Spleen (tissue), 11 donors: ENCODE data around the gene GPR18. TPM values are rescaled to one million over a fixed set of nuclear protein-coding genes. Genes with fewer than 3 reads are reported as not detected.

Experiments used
- DNase-seq: peaks from one replicate; pipeline ENCODE4 v3.0.0-alpha.2; 2020
- H3K27ac ChIP-seq, 8 donors: fragments of 200-600 bp; sonication (generic) in 7 of 8; 1 replicate in 4 of 8; 2 replicates in 4 of 8; pipeline versions ENCODE4 v1.5.0 to v1.8.0; 2016 to 2021; ENCODE audit warnings: inconsistent platforms in 4 of 8, mild to moderate bottlenecking in 4 of 8, moderate library complexity in 1 of 8
- H3K27me3 ChIP-seq, 7 donors: fragments of 200-600 bp; sonication (generic) in 6 of 7; replicated peaks in 1 of 7; 1 replicate in 4 of 7; 2 replicates in 3 of 7; pipeline versions ENCODE4 v1.5.0 to v1.8.0; 2016 to 2021; ENCODE audit warnings: inconsistent platforms in 3 of 7, mild to moderate bottlenecking in 1 of 7
- H3K36me3 ChIP-seq, 6 donors: fragments of 200-600 bp; sonication (generic) in 5 of 6; 1 replicate in 4 of 6; 2 replicates in 2 of 6; pipeline versions ENCODE4 v1.5.0 to v1.8.0; 2016 to 2021; ENCODE audit warnings: inconsistent platforms in 2 of 6
- H3K4me1 ChIP-seq, 6 donors: fragments of 200-600 bp; sonication (generic) in 5 of 6; 1 replicate in 3 of 6; 2 replicates in 3 of 6; pipeline versions ENCODE4 v1.5.0 to v1.8.0; 2016 to 2021; ENCODE audit warnings: inconsistent platforms in 3 of 6
- H3K4me3 ChIP-seq, 8 donors: fragments of 200-600 bp; sonication (generic) in 7 of 8; 1 replicate in 4 of 8; 2 replicates in 4 of 8; pipeline versions ENCODE4 v1.5.0 to v1.8.0; 2016 to 2021; ENCODE audit warnings: inconsistent platforms in 4 of 8, mild to moderate bottlenecking in 4 of 8, moderate library complexity in 2 of 8
- H3K9me3 ChIP-seq, 8 donors: fragments of 200-600 bp; sonication (generic) in 7 of 8; 1 replicate in 4 of 8; 2 replicates in 4 of 8; pipeline versions ENCODE4 v1.5.0 to v1.8.0; 2016 to 2021; ENCODE audit warnings: inconsistent platforms in 4 of 8
- POLR2A ChIP-seq, 3 donors: fragments of 450-650 bp; IDR thresholded peaks; one replicate each; pipeline ENCODE4 v1.5.1; 2017; ENCODE audit warnings: antibody characterized with exemption in 3 of 3, mild to moderate bottlenecking in 1 of 3
- POLR2AphosphoS5 ChIP-seq, 3 donors: sonication (generic); formaldehyde crosslinking; IDR thresholded peaks; one replicate each; pipeline ENCODE4 v1.5.1; 2017; ENCODE audit warnings: antibody characterized with exemption in 3 of 3
- WGBS, 5 donors: extraction: QIAGEN DNeasy Blood & Tissue Kit in 3 of 5; methylation state at CpG; one replicate each; pipeline versions ENCODE4 v1.1.5 to v1.1.7; 2013 to 2018; 5-methylcytosine and 5-hydroxymethylcytosine counted together
- intact Hi-C: fragments of 100-400 bp; cut with DNase I; formaldehyde crosslinking; loops from one replicate; pipeline ENCODE4 v1.15.0; 2023; ENCODE audit warnings: low total_unique reads
- polyA plus RNA-seq, 3 donors: library from polyadenylated mRNA; stranded (reverse); fragments of 200-250 nt; gene quantifications; one replicate each; pipeline ENCODE4 v1.2.1, GENCODE V29; 2013
- total RNA-seq, 7 donors: library from RNA; depleted of rRNA in 3 of 7; stranded (reverse); fragments of >200 nt in 3 of 7; fragmentation: NEBNext Ultra II Directional in 4 of 7; extraction: Animal tissue kit (Norgen Biotek cat#: 25700) in 4 of 7; gene quantifications; one replicate each; pipeline versions ENCODE4 v1.1.0 to v1.2.1, GENCODE V29; 2016 to 2021
- TF ChIP-seq, protein P1 (sequence below), 11 experiments: fragments of 200-600 bp in 7 of 11; fragments of 450-650 bp in 4 of 11; sonication (generic) in 4 of 11; IDR thresholded peaks in 8 of 11; conservative IDR thresholded peaks in 3 of 11; 1 replicate in 7 of 11; 2 replicates in 4 of 11; pipeline versions ENCODE4 v1.4.0 to v1.8.0; 2016 to 2021; ENCODE audit warnings: antibody characterized with exemption in 11 of 11, inconsistent platforms in 4 of 11, mild to moderate bottlenecking in 1 of 11
- donor health status: healthy with polysubstance abuse.
- donor health status: DM: no; HTN: no; CAD: no; lungs with moderate emphysema.
- donor health status: DM: no; HTN: no; CAD: no.
- donor health status: Bipolar disorder and iron deficiency.
- donor health status: healthy.
- donor health status: DM: no; HTN: no; CAD: no.
- donor health status: DM: yes; HTN: yes; CAD: no.

GPR18 gene
- total and polyA plus RNA-seq, 10 donors: 9.6 to 33.9 (median 16.8) TPM

DNA sequence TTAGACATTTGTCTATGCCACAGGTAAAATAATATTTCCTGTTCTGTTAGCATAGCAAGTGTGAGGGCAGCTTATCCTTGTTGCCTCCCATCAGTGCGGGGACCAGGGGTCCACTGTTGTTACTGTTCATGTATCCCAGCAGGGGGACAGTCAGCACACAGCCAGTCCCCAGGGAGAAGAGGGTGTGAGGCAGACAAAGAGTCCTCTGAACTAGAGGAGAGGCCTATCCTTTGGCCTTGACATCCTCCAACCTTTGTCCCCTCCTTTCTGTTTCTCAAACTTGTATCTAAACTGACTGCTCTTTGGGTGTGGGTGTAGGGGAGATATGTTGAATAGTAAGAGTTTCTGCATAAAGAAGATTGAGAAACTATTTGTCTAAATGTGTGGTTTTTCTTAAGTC is 2.9 kb upstream of the GPR18 start:
- peaks cover 25 to 100% (median 77%) of the 10 kb centered on the region in 6 donors for H3K4me1 ChIP-seq
- 85 to 96% (median 92%) methylated on average over 1 of the region's 1 CpG for WGBS, 5 donors
- peaks cover 0 to 4% (median 0%) of the 10 kb centered on the region in 6 donors for H3K36me3 ChIP-seq
- H3K4me3 ChIP-seq: no peak overlapping the region
- no peaks in the 10 kb centered on the region for H3K27me3 ChIP-seq
- no peaks in the 10 kb centered on the region for H3K9me3 ChIP-seq
- DNase-seq: no peak
- TF ChIP-seq POLR2A (IDR thresholded peaks at IDR 0.05): no peak
- TF ChIP-seq POLR2AphosphoS5 (IDR thresholded peaks at IDR 0.05): no peak
- TF ChIP-seq, protein P1, sequence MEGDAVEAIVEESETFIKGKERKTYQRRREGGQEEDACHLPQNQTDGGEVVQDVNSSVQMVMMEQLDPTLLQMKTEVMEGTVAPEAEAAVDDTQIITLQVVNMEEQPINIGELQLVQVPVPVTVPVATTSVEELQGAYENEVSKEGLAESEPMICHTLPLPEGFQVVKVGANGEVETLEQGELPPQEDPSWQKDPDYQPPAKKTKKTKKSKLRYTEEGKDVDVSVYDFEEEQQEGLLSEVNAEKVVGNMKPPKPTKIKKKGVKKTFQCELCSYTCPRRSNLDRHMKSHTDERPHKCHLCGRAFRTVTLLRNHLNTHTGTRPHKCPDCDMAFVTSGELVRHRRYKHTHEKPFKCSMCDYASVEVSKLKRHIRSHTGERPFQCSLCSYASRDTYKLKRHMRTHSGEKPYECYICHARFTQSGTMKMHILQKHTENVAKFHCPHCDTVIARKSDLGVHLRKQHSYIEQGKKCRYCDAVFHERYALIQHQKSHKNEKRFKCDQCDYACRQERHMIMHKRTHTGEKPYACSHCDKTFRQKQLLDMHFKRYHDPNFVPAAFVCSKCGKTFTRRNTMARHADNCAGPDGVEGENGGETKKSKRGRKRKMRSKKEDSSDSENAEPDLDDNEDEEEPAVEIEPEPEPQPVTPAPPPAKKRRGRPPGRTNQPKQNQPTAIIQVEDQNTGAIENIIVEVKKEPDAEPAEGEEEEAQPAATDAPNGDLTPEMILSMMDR (IDR thresholded peaks at IDR 0.05 in 8 of 11, conservative IDR thresholded peaks at IDR 0.05 in 3 of 11): no peak
- peak overlapping the region in 5 of 8 donors; percentile 13 to 92 (median 40) for H3K27ac ChIP-seq
- intact Hi-C loops: no loop called here

DNA sequence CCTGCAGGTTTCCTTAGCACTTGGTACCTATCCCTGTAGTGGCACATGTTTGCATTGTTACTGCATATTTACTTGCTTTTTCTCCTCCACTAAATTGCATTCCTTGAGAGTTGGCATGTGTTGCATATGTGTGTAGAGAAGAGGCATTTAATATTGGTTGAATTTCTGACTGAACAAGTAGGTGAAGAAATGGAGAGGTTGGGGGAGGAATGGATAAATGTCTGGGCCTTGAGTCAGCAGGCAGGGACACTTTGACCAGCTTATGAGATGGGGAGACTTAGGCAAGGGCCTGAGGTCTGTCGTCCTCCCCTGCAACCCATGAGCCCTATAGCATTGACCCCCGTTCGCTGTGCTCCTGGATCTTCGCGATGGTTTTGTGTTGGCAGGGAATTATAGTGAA is 2.0 kb upstream of the GPR18 start:
- H3K9me3 ChIP-seq: no peaks in the 10 kb centered on the region
- peaks cover 25 to 100% (median 78%) of the 10 kb centered on the region in 6 donors for H3K4me1 ChIP-seq
- DNase-seq: no peak
- peaks cover 0 to 9% (median 3%) of the 10 kb centered on the region in 6 donors for H3K36me3 ChIP-seq
- peak overlapping the region in 6 of 8 donors; percentile 71 to 92 (median 86) for H3K27ac ChIP-seq
- 87 to 95% (median 90%) methylated on average over 5 of the region's 5 CpGs for WGBS, 5 donors
- intact Hi-C loops: no loop called here
- TF ChIP-seq POLR2A (IDR thresholded peaks at IDR 0.05): no peak
- TF ChIP-seq POLR2AphosphoS5 (IDR thresholded peaks at IDR 0.05): no peak
- TF ChIP-seq, protein P1 (IDR thresholded peaks at IDR 0.05 in 8 of 11, conservative IDR thresholded peaks at IDR 0.05 in 3 of 11): no peak
- H3K27me3 ChIP-seq: no peaks in the 10 kb centered on the region
- no peak overlapping the region for H3K4me3 ChIP-seq

DNA sequence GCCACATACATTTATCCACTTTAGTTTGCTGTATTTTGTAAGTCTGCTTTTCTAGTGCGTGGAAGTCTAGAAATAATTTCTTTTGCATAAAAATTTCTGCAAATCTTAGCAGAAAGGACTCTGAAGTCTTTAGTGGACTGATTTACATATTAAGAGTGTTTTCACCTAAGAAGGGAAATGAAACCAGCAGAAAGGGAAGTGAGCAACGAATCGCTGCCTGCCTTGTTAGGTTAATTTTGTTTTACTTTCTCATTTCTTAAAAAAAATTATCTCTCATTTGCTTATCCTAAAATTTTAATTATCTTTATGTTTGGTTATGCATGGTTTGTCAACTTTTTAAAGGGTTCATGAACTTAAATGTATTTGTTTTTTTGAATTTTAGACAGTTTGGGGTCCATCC is 767 bp upstream of the GPR18 start:
- no peak for DNase-seq
- intact Hi-C loops: no loop called here
- H3K27ac ChIP-seq: peak overlapping the region; percentile 71 to 92 (median 84)

DNA sequence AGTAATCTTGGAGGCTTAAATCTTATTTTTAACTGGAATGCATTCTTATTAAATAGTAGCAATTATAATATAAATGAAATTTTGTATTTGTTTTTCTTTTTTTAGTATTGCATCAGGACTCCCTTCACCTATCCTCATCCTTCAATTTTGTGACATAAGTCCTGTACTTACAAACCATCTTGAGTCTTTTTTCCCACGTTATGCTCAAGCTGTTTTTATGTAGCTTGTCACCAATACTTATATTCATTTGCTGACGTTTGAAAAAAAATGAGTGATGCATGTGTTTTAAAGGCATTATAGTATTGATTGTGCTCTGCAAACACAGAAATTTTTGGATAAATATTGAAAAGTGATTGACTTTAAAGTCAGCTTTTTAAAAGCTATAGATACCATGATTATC is 888 bp downstream of the GPR18 start:
- WGBS, 5 donors: 43 to 55% (median 51%) methylated on average over 2 of the region's 2 CpGs
- Histone ChIP-seq H3K4me3 (peak overlapping the region; percentile 20 to 70 (median 34)), H3K4me1 (peaks cover 15 to 100% (median 67%) of the 10 kb centered on the region in 6 donors), H3K27ac (peak overlapping the region; percentile 71 to 92 (median 84)), H3K9me3 (no peaks in the 10 kb centered on the region), H3K36me3 (peaks cover 0 to 28% (median 15%) of the 10 kb centered on the region in 6 donors), H3K27me3 (no peaks in the 10 kb centered on the region)
- TF ChIP-seq POLR2A (IDR thresholded peaks at IDR 0.05): no peak
- TF ChIP-seq, protein P1 (IDR thresholded peaks at IDR 0.05 in 8 of 11, conservative IDR thresholded peaks at IDR 0.05 in 3 of 11): no peak
- DNase-seq: no peak
- intact Hi-C loops: no loop called here

More for the DNA sequence above, 767 bp upstream of the GPR18 start:
- no peaks in the 10 kb centered on the region for H3K27me3 ChIP-seq
- H3K36me3 ChIP-seq: peaks cover 0 to 21% (median 12%) of the 10 kb centered on the region in 6 donors
- TF ChIP-seq POLR2A (IDR thresholded peaks at IDR 0.05): no peak
- TF ChIP-seq POLR2AphosphoS5 (IDR thresholded peaks at IDR 0.05): no peak
- TF ChIP-seq, protein P1 (IDR thresholded peaks at IDR 0.05 in 8 of 11, conservative IDR thresholded peaks at IDR 0.05 in 3 of 11): no peak
- peak overlapping the region in 6 of 8 donors; percentile 2 to 70 (median 38) for H3K4me3 ChIP-seq
- no peaks in the 10 kb centered on the region for H3K9me3 ChIP-seq
- H3K4me1 ChIP-seq: peaks cover 18 to 100% (median 74%) of the 10 kb centered on the region in 6 donors
- 5 to 19% (median 12%) methylated on average over 3 of the region's 3 CpGs for WGBS, 5 donors
